ENCODE measurements around the gene ELF4. TPM values are rescaled to one million over a fixed set of nuclear protein-coding genes. Genes with fewer than 3 reads are reported as not detected.

ELF4 gene
- total RNA-seq, 2 experiments from 2014 or later: 28.0 to 28.2 TPM

DNA sequence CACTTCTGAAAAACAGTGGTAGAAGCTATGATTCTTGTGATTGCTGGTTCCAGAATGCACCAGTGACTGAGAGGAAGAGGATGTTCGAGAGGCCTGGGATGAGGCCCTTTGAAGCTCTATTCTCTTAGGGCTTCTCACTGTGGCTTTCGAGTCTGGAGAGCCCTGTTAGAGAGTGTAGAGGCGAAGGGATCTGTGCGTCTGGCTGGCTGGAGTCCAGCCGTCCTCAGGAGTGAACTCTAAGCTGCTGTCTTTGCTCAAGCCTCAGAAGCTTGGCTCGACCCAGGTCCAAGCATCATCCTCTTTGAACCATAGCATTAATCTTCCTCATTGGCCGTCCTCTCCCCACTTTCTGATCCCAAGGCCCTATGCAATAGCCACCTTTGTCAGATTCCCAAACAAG is 51.6 kb downstream of the ELF4 start:
- ChIA-PET CTCF (interaction anchor here (1.3 kb wide), 1 partner anchor 21 kb away, joined by 5 read pairs; no protein-coding TSS in a partner anchor), POLR2A (no interaction called here)
- DNase-seq: no peak
- H3K9me3 Mint-ChIP-seq: no peaks in the 10 kb centered on the region
- no peak overlapping the region for H3K4me3 Mint-ChIP-seq
- H3K36me3 Mint-ChIP-seq: no peaks in the 10 kb centered on the region
- peaks cover 6% of the 10 kb centered on the region for H3K4me1 Mint-ChIP-seq (ENCODE audit: low read depth)
- intact Hi-C loops (cut with micrococcal nuclease): no loop called here
- no peak overlapping the region for H3K27ac Mint-ChIP-seq
- no peaks in the 10 kb centered on the region for H3K27me3 Mint-ChIP-seq

- POLR2A ChIA-PET: no interaction called here
- Mint-ChIP-seq H3K4me1 (ENCODE audit: low read depth) (peaks cover 6% of the 10 kb centered on the region), H3K4me3 (no peak overlapping the region), H3K36me3 (no peaks in the 10 kb centered on the region), H3K27ac (no peak overlapping the region), H3K9me3 (no peaks in the 10 kb centered on the region), H3K27me3 (no peaks in the 10 kb centered on the region)
- intact Hi-C loops (cut with micrococcal nuclease): no loop called here
- CTCF ChIA-PET: no interaction called here
- no peak for DNase-seq
Observed at GRCh38 chrX:130057209-130057608, 53.1 kb downstream of the ELF4 start.

DNA sequence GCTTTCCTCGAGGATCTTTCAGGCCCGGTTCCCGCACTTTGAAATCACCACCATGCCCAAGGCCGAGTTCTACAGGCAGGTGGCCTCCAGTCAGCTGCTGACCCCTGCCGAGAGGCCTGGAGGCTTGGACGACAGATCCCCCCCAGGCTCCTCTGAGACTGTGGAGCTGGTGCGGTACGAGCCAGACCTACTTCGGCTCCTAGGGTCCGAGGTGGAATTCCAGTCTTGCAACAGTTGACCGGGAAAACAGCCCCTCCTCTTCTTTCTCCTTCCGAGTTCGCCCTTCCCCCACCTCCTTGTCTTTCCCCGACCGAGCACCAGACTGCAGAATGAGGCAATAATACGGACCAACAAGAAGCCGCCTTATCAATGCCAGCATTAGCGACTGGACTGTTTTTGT is 54.4 kb downstream of the ELF4 start:
- Mint-ChIP-seq H3K4me1 (ENCODE audit: low read depth) (peaks cover 4% of the 10 kb centered on the region), H3K36me3 (no peaks in the 10 kb centered on the region), H3K4me3 (no peak overlapping the region), H3K27me3 (no peaks in the 10 kb centered on the region), H3K9me3 (no peaks in the 10 kb centered on the region), H3K27ac (no peak overlapping the region)
- no peak for DNase-seq
- intact Hi-C loops (cut with micrococcal nuclease): no loop called here
- ChIA-PET CTCF (no interaction called here), POLR2A (no interaction called here)

DNA sequence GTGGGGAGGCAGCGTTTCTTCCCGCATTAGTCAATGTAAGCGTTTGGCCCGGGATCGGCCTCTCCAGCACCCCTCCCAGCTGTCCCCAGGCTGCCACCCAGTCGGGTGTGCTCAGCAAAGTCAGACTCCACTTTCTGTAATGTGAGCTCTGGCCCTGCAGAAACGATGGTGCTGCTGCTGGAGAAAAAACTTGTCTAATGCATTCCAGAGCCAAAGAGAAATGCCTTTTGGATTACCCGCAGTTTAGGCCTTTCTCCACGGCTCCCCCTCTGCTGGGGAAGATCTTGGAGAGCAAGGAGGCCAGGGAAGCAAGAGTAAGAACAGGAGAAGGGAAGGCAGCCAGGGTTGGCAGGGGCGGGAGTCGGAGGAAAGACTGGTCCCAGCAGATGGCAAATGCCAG is 55.2 kb downstream of the ELF4 start:
- no peak for DNase-seq
- Mint-ChIP-seq H3K27me3 (no peaks in the 10 kb centered on the region), H3K4me3 (no peak overlapping the region), H3K36me3 (no peaks in the 10 kb centered on the region), H3K4me1 (ENCODE audit: low read depth) (no peaks in the 10 kb centered on the region), H3K9me3 (no peaks in the 10 kb centered on the region), H3K27ac (no peak overlapping the region)
- ChIA-PET POLR2A (no interaction called here), CTCF (no interaction called here)
- intact Hi-C loops (cut with micrococcal nuclease): no loop called here

- ChIA-PET POLR2A (no interaction called here), CTCF (no interaction called here)
- H3K27me3 Mint-ChIP-seq: no peaks in the 10 kb centered on the region
- intact Hi-C loops (cut with micrococcal nuclease): no loop called here
- no peaks in the 10 kb centered on the region for H3K4me1 Mint-ChIP-seq (ENCODE audit: low read depth)
- H3K36me3 Mint-ChIP-seq: peaks cover 4% of the 10 kb centered on the region
- no peak for DNase-seq
- no peaks in the 10 kb centered on the region for H3K9me3 Mint-ChIP-seq
- H3K4me3 Mint-ChIP-seq: no peak overlapping the region
- H3K27ac Mint-ChIP-seq: no peak overlapping the region
Observed at GRCh38 chrX:130053236-130053635, 57.1 kb downstream of the ELF4 start.

- no peaks in the 10 kb centered on the region for H3K4me1 Mint-ChIP-seq (ENCODE audit: low read depth)
- ChIA-PET CTCF (no interaction called here), POLR2A (no interaction called here)
- H3K4me3 Mint-ChIP-seq: no peak overlapping the region
- no peak overlapping the region for H3K27ac Mint-ChIP-seq
- H3K9me3 Mint-ChIP-seq: no peaks in the 10 kb centered on the region
- intact Hi-C loops (cut with micrococcal nuclease): no loop called here
- H3K36me3 Mint-ChIP-seq: peaks cover 4% of the 10 kb centered on the region
- no peak for DNase-seq
- H3K27me3 Mint-ChIP-seq: no peaks in the 10 kb centered on the region
Observed at GRCh38 chrX:130051176-130051845, 59.0 kb downstream of the ELF4 start.

DNA sequence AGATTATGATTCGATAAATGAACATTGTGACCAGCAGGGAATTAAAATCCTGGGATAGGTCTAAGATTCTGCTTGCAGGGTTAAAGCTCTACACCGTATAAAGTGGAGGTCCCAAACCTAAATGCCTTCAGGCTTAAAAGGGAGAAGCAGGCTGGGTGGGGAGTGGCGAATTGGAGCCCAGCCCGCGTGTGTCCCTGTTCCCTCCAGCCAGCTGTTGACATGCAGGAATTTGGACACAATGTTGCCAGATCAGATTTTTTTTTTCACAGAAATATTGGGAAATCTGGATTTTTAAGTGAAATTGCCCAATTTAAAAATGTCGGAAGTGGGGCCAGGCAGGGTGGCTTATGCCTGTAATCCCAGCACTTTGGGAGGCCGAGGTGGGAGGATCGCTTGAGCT is 60.5 kb downstream of the ELF4 start:
- intact Hi-C loops (cut with micrococcal nuclease): no loop called here
- Mint-ChIP-seq H3K36me3 (peaks cover 4% of the 10 kb centered on the region), H3K9me3 (no peaks in the 10 kb centered on the region), H3K4me1 (ENCODE audit: low read depth) (no peaks in the 10 kb centered on the region), H3K4me3 (no peak overlapping the region), H3K27ac (no peak overlapping the region), H3K27me3 (no peaks in the 10 kb centered on the region)
- DNase-seq: no peak
- ChIA-PET POLR2A (no interaction called here), CTCF (no interaction called here)

- no peaks in the 10 kb centered on the region for H3K4me1 Mint-ChIP-seq (ENCODE audit: low read depth)
- no peak for DNase-seq
- no peaks in the 10 kb centered on the region for H3K9me3 Mint-ChIP-seq
- H3K36me3 Mint-ChIP-seq: peaks cover 4% of the 10 kb centered on the region
- POLR2A ChIA-PET: no interaction called here
- intact Hi-C loops (cut with micrococcal nuclease): no loop called here
- CTCF ChIA-PET: interaction anchor here (0.6 kb wide), 1 partner anchor 22 kb away, joined by 4 read pairs; no protein-coding TSS in a partner anchor
- no peaks in the 10 kb centered on the region for H3K27me3 Mint-ChIP-seq
- no peak overlapping the region for H3K27ac Mint-ChIP-seq
- H3K4me3 Mint-ChIP-seq: no peak overlapping the region
Observed at GRCh38 chrX:130048686-130049222, 61.5 kb downstream of the ELF4 start.

DNA sequence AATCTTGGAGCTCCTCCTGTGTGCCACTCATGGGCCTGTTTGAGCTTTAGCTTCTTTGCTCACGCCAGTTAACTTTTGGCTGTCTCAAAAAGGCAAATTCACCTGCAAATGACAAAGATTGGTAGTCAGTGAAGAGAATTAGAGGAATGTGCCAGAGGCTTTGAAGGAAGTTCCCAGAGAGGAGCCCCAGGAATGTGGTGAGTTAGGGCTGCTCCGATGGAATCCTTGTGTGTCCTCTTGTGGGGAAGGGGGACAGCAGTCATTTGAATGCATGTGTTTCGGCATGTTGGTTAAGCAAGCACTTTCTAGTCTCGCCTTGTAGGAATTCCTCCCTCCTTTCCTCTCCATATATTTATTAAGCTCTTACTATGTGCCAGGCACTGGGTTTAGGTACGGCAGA is 62.9 kb downstream of the ELF4 start:
- H3K4me1 Mint-ChIP-seq (ENCODE audit: low read depth): no peaks in the 10 kb centered on the region
- H3K4me3 Mint-ChIP-seq: no peak overlapping the region
- ChIA-PET CTCF (no interaction called here), POLR2A (no interaction called here)
- intact Hi-C loops (cut with micrococcal nuclease): no loop called here
- no peaks in the 10 kb centered on the region for H3K27me3 Mint-ChIP-seq
- no peak overlapping the region for H3K27ac Mint-ChIP-seq
- DNase-seq: no peak
- no peaks in the 10 kb centered on the region for H3K9me3 Mint-ChIP-seq
- H3K36me3 Mint-ChIP-seq: peaks cover 4% of the 10 kb centered on the region

DNA sequence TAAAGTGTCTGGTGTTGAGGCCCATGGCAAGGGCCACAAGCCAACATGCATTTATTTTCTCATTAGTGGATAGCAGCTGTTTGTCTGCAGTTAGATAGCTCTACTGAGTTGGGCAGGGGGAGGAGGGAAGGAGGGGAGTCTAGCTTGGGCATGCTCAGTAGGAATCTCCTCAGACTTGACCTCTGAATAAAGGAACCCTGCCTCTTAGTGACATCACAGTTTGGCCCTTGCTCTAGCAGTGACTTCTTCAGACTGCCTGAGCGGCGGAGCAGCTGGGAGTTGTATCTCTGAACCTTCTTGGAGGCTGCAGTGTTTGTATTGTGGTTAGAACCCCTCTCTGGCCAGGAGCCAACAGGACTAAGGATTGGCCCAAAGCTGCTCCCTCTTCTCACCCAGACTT is 70.5 kb downstream of the ELF4 start:
- no peak for DNase-seq
- Mint-ChIP-seq H3K4me3 (no peak overlapping the region), H3K36me3 (peaks cover 2% of the 10 kb centered on the region), H3K27ac (no peak overlapping the region), H3K4me1 (ENCODE audit: low read depth) (no peaks in the 10 kb centered on the region), H3K27me3 (no peaks in the 10 kb centered on the region), H3K9me3 (no peaks in the 10 kb centered on the region)
- intact Hi-C loops (cut with micrococcal nuclease): no loop called here
- ChIA-PET POLR2A (no interaction called here), CTCF (interaction anchor here (0.6 to 0.8 kb wide), 2 partner anchors 12 to 114 kb away, joined by 3 to 5 read pairs; no protein-coding TSS in a partner anchor)

GRCh38 chrX:130034178-130034577 is 76.1 kb downstream of the ELF4 start:
- Mint-ChIP-seq H3K4me1 (ENCODE audit: low read depth) (no peaks in the 10 kb centered on the region), H3K27ac (no peak overlapping the region)
- POLR2A ChIA-PET: no interaction called here

DNA sequence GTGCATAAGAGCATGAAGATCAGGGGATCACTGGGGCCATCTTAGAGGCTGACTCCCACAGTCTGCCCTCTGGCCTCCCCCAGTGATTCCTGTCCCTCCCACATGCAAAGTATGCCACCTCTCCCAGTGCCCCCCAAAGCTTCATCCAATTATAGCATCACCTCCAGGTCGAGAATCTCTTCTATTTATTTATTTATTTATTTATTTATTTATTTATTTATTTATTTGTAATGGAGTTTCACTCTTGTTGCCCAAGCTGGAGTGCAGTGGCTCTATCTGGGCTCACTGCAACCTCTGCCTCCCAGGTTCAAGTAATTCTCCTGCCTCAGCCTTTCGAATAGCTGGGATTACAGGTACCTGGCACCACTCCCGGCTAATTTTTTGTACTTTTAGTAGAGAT is 77.7 kb downstream of the ELF4 start:
- H3K4me3 Mint-ChIP-seq: no peak overlapping the region
- no peak overlapping the region for H3K27ac Mint-ChIP-seq
- ChIA-PET POLR2A (no interaction called here), CTCF (no interaction called here)
- peaks cover 5% of the 10 kb centered on the region for H3K36me3 Mint-ChIP-seq
- no peaks in the 10 kb centered on the region for H3K27me3 Mint-ChIP-seq
- no peak for DNase-seq
- no peaks in the 10 kb centered on the region for H3K9me3 Mint-ChIP-seq
- H3K4me1 Mint-ChIP-seq (ENCODE audit: low read depth): no peaks in the 10 kb centered on the region
- intact Hi-C loops (cut with micrococcal nuclease): no loop called here

More at GRCh38 chrX:130034178-130034577, 76.1 kb downstream of the ELF4 start:
- Mint-ChIP-seq H3K36me3 (peaks cover 4% of the 10 kb centered on the region), H3K27me3 (no peaks in the 10 kb centered on the region), H3K4me3 (no peak overlapping the region), H3K9me3 (no peaks in the 10 kb centered on the region)
- no peak for DNase-seq
- intact Hi-C loops (cut with micrococcal nuclease): no loop called here
- CTCF ChIA-PET: no interaction called here

- Mint-ChIP-seq H3K4me3 (no peak overlapping the region), H3K27ac (no peak overlapping the region), H3K36me3 (peaks cover 8% of the 10 kb centered on the region), H3K4me1 (ENCODE audit: low read depth) (no peaks in the 10 kb centered on the region), H3K9me3 (no peaks in the 10 kb centered on the region), H3K27me3 (no peaks in the 10 kb centered on the region)
- no peak for DNase-seq
- ChIA-PET CTCF (no interaction called here), POLR2A (no interaction called here)
- intact Hi-C loops (cut with micrococcal nuclease): no loop called here
Observed at GRCh38 chrX:130030826-130031225, 79.5 kb downstream of the ELF4 start.
